GM21528 (cell line): ENCODE results near the gene HOXC12.

Source experiments
- ATAC-seq: cut with Tn5 transposase; IDR thresholded peaks from one replicate; pipeline ENCODE4 v1.9.1; 2021; ENCODE audit warnings: mild to moderate bottlenecking, moderate library complexity; ENCODE audit not compliant: unreplicated experiment, low FRiP score

HOXC12 gene

DNA sequence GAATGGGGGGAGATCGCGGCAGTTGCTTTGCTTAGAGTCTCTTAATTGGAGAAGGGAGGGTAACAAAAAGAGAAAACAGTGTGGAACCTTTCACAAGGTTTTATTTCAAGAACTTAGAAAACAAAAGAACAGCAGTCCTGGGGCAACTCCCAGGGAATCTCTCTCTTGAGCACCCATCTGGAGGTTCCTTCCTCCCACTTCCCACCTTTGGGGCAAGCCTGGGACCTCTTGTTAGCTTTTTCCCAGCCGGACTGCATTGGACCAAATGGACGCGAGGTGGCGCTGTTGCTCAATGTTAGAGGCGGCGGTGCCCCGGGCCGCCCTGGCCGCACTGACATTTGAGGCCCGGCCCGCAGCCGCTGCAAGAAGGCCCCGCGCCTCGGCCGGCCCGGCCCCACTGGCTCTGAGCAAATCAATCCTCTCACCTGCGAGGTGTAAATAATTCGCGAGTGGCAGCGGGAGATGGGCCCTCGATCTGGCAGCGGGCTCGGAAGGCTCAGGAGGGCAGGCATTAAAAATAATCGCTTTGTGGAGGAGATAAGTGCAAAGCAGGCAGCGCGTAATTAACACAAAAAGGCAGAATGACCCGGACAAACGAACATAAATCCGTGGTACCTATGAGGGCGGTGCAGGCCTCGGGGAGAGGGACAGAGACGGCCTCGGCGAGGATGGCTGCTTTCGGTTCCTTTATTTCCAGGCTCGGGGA lies 51.3 kb downstream of the HOXC12 start:
- ATAC-seq = peak; percentile 53

DNA sequence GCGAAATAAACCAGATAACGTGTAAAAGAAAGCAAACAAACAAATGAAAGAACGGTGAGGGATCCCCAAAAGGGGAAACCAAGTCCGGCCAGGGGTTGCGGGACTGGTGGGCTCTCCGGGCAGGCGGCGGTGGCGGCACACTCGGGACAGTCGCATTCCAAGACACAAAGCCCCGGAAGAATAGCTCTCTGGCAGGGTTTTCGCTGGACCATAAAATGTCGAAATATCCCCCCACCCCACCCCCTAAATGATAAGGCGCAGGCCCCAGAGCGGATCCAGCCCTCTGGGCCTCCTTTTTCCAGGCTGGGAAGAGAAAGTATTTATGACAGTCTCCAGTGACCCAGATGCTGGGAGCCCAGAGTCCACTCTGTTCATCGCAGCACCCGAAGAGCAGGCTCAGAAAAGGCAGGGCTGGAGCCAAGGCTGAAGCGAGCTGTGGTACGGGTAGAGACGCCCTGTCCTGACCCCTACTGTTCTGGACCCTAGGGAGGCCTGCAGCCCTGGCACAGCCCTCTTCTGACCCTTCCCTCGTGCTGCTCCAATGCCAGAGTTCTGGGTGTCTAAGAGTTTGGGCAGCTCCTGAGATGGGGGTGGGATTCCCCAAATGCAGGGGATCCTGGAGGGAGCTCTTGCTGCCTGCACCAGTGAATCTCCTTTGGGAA lies 52.0 kb downstream of the HOXC12 start:
- no peak for ATAC-seq

- no peak for ATAC-seq
These were observed 53.0 kb downstream of the HOXC12 start for GRCh38 chr12:54007538-54008259.

DNA sequence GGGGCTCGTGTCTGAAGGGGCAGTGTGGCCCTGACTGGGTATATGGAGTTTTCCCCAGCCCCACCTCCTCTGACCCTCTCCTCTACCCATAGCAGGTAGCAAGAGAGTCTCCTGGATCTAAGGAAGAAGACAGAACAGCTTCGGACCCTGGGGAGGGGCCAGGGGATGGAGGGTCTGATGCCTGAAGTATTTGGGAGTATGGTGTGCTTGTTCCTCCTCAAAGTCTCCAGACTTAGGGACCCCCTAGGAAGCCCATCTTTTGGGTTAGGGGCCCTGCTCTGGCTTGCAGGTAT lies 53.5 kb downstream of the HOXC12 start:
- no peak for ATAC-seq
